HG03097 (cell line): ENCODE data around the gene UBE2M.

Source experiments
- ATAC-seq: cut with Tn5 transposase; IDR thresholded peaks from one replicate; pipeline ENCODE4 v1.9.1; 2021; ENCODE audit not compliant: unreplicated experiment, low FRiP score

The UBE2M gene

DNA sequence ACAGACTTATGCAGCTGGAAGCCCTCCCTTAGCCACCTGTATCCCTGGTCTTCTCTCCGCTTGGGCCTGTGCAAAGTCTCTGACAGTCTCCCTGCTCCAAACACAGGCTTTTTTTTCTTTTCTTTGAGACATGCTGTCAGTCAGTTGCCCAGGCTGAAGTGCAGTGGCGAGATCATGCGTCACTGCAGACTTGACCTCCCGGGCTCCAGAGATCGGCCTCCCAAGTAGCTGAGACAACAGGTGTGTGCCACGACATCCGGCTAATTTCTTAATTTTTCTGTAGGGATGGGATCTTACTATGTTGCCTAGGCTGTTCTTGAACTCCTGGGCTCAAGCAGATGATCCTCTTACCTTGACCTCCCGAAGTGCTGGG is 13.2 kb upstream of the UBE2M start:
- ATAC-seq: no peak

DNA sequence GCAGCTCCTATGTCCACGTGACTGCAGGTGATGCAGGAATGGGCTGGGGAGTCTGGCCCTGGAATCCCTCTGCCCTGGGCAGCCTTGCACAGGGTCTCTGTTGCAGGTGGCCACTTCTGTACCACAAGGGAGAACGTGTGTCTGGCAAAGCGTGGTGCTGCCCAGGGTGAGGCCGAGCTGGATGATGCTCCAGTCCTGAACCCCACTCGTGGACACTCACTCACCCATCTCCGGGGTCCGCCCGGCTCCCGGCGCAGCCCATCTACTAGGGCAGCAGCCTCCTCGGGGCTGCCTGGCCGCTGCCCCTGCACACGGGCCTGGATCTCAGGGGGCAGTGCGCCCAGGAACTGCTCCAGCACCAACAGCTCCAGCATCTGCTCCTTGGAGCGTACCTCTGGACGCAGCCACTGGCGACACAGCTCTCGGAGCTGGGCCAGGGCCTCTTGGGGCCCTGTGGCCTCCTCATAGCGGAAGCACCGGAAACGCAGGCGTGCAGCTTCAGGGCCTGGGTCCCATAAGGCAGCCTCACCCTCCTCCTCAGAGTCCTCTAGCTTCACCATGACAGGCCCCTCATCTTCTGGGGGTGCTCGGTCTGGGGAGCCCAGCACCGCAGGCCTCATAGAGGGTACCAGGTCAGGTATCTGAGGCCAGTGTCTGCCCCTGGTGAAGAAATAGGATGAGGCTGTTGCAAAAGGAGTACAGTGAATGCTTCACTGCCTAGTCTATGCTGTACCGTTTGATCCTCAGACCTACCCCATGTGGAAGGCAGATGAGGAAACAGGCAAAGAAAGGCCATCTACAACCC is 12.6 kb upstream of the UBE2M start:
- ATAC-seq: no peak

DNA sequence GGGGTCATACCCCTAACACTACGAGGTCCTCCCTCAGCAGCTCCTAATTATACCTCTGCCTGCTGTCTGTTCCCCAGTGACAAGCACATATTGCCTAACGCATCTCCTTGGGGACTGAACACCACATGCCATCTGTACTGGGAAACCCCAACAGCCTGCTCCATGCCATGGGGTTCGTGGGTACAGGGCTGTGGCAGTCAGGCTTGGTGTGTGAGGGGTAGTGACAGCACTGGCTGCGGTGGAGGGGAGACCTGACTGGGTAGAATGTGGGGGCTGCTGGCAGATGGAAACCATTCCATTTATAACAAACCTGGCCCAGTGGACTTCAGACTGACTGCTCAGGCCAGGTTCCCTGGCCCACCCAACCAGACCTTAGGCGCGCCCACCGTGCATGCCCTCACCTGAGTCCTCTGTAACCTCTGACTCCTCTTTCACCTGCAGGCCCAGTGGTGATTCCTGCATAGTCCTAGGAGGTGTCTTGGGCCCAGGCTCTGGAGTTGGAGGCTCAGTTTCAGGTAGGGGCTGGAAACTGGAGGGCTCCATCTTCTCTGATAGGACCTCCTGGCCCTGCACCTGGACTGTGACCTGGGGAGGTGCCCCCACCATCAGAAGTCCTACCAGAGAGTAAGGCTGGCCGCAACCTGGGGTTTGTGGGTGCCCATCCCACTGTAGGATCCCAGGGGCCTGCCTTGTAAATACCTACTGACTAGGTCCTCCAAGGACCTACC is 11.7 kb upstream of the UBE2M start:
- ATAC-seq: no peak

DNA sequence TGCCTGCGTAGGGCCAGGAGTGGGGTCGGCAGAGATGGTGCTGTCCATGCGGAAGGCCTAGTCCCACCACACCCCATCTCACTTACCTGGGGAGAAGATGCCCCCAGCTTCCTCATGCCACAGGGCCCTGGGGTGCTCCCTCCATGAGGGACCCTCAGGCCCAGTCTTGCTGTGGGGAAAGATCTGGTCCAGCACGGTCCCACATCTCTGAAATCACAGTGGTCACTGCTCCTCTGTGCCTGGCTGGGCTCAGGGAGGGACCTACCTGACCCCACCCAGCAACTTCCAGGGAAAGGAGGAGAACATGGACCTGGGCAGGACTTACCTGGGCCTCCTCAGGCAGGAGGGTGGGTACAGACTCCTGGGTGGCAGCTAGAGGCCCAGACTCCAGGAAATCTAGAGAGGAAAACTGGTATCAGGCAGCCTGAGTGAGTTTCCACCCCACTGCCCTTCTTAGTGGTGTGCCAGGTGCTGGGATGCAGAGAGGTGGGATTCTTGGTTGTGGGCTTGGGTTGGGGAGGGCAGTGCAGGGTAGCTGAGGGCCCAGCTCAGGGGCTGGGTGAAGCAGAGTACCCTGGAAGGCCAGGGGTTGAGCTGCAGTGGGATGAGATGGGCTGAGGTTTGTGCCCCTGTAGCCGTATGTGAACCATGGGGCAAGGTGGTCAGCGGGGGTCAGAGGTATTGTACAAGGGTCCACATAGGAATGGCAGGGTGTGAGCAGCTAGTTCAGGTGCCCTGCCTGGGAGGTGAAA is 11.0 kb upstream of the UBE2M start:
- ATAC-seq: no peak

DNA sequence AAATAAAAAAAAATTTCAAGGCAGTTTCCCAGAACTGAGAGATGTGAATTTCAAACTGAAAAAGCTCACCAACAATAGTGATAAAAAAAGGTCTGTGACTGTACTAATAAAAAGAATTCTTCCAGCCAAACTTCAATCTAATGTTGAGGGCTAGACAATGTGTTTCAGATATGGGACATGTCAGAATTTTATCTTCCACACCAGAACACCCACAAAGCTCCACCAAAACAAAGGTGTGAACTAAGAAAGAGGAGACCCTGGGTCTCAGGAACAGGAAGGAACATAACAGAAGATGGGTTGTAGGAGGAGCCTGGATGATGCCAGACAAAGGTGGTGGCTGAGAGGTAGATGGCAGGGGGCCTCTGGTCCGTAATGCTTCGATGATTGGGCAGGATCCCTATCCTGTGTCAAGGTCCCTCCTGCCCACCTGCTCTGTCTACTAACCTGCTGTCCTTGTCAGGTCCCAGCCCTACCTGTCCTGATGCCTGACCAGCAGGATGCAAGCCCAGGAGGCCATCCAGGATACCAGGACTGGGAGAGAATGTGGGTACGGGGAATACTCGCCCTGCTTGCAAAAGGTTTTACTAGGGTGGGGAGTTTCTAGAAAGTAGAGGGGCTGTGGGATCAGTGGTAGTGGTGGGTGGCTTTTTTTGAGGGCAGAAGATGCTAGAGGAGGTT is 10.2 kb upstream of the UBE2M start:
- no peak for ATAC-seq

DNA sequence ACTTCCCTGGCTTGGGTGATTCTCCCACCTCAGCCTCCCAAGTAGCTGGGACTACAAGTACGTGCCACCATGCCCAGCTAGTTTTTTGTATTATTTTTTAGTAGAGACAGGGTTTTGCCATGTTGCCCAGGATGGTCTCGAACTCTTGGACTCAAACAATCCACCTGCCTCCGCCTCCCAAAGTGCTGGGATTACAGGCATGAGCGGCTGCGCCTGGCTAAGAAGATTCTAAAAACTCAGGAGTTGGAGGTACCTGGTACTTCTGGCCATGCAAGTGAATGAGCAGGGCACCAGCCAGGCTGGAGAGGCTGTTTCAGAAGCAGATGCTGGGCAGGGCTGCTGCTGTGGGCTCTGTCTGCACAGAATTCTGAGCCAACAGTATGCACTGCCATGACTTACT is 8.6 kb upstream of the UBE2M start:
- no peak for ATAC-seq

DNA sequence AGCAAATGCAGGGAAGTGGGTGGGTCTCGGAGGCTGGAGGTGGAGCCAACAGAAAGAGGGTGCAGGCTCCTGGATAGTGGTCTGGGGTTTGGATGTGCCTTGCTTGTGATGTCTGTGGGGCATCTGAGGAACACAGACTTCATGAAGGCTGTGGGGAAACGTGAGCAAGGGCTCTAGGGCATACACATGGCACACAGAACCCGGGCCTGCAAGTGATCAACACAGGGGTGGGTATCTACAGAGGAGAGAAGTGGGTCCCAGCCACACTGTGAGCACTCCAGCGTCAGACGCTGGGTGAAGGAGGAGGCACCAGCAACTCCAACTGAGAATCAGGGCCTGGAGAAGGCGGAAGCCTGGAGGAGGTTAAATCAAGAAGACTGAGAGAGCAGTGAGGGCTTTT is 5.4 kb upstream of the UBE2M start:
- ATAC-seq: no peak

DNA sequence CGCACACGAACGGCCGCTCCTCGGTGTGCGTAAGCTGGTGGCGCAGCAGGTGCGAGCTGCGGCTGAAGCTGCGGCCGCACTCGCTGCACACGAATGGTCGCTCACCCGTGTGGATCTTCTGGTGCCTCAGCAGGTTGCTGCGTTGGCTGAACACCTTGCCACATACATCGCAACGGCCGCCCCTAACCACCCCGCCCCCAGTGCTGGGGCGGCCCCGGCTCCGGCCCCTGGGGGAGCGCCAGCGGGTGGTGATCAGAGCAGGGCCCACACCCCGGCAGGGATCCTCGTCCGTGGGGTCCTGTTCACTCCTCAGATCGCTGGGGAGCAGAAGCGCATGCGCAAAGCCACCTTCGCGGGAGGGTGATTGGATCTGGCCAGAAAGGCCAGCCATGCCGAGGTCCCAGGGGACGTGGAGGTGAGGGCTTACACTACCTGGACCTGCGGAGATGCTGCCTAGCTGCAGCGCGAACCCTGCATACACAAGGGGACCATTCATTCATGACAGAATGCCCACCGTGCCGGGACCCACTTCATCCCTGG is 4.7 kb upstream of the UBE2M start:
- no peak for ATAC-seq

DNA sequence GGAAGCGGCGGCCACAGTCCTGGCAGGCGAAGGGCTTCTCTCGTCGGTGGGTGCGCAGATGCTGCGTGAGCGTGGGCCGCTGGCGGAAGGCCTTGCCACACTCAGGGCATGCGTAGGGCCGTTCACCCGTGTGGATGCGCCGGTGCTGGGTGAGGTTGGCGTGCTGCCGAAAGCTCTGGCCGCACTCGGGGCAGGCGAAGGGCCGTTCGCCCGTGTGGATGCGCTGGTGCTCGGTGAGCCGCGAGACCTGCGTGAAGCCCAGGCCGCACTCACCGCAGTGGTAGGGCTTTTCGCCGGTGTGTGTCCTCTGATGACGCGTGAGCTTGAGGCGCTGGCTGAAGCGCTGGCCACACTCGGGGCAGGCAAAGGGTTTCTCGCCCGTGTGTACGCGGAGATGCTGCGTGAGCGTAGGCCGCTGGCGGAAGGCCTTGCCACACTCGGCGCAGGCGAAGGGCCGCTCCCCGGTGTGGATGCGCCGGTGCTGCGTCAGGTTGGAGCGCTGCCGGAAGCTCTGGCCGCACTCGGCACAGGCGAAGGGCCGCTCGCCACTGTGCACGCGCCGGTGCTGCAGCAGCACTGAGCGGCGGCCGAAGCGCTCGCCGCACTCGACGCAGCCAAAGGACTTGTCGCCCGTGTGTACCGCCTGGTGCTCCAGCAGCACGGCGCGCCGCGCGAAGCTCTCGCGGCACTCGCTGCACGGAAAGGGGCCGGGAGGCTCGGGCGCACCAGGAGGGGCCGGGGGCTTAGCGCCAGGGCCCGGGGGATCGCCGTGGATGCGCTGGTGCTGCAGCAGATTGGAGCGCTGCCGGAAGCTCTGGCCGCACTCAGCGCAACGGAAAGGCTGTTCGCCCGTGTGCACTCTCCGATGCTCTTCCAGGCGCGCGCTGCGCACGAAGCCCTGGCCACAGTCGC is 4.0 kb upstream of the UBE2M start:
- no peak for ATAC-seq

DNA sequence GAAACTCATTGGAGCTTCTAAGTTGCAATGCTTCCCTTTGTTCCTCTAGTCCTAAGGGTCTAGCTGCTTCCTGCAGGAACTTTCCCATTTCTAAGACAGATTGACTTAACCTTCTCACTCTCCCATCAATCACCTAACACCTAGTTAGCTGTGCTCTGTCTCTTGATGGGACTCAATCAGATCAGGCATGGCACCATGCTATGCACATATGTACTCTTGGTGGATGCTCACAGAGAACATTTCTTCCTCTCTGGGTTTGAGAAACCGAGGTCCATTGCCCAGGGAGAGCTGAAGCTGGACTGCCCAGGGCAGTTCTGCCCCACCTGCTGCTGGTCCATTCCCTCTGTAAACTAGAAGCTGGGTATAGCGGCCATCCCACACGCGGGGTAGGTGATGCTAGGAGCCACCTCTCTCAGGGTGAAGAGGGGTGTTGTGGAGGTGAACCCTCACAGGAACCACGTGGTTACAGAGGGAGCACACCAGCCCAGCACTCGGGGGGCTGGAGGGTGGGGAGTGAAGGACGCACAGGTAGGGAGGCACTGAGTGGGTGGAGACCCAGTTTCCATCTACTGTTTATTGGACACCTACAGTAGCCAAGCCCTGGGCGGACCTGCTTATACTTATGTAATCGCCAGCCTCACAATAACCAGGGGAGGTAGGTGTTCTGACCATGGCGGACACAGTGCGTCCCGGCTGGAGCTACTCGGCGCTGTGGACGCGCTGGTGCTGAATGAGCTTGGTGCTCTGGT is 3.1 kb upstream of the UBE2M start:
- no peak for ATAC-seq

DNA sequence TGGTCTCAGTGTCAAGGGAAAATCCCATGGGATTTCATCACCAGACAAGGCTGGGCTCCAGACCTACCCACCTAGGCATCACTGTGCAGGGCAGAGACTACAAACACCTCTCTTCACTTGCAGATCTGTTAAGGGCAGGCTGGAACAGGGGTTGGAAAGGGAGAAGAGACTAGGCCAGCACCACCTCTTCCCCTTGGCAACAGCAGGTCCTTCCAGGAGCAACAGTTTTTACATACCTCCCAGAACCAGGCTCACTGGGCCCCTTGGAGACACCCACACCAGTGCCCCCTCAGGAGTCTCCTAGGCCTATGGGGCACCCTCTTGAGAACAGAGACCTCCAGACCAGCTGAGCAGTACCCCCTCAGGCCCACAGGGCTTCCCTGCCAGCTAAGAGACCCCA is 2.5 kb upstream of the UBE2M start:
- ATAC-seq: no peak

DNA sequence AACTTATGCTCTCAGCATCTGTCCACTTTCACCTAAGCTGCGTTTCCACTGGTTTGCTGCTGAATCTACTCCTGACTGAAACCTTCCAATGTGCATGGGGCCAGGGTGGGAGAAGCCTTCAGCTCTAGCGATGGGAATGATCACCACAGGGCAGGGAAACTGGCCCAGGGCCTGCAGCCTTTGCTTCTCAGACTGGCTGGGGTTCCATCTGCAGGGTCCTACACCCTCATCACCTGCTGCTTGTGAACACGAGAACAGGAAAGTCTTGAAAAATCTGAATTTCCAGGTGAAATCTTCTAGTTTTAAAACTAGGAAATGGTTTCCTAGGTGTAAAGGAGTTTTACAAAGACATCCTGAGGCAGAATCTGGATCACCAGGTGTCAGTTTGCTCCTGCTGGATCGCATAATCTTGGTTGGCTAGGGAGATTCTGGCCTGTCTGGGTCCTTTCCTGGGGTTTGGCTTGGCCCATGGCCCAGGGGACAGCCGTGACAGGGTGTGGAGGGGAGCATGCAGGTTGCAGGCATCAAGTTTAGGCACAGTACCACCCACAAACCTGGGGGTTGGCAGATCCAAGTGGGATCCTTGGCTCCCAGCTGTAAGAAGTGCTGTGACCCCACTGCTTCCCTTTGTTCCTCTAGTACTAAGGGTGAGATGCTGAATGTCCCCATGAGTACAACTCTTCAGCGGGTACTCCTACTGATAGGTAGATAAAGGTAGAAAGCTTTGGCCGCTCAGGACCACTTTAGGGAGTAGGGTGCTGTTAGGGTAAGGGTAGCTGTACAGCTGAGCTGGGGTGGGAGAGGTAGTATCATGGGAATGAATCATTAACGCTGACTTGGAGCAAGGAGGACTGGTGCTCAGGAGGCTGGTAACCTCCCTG is 1.8 kb upstream of the UBE2M start:
- ATAC-seq: no peak

DNA sequence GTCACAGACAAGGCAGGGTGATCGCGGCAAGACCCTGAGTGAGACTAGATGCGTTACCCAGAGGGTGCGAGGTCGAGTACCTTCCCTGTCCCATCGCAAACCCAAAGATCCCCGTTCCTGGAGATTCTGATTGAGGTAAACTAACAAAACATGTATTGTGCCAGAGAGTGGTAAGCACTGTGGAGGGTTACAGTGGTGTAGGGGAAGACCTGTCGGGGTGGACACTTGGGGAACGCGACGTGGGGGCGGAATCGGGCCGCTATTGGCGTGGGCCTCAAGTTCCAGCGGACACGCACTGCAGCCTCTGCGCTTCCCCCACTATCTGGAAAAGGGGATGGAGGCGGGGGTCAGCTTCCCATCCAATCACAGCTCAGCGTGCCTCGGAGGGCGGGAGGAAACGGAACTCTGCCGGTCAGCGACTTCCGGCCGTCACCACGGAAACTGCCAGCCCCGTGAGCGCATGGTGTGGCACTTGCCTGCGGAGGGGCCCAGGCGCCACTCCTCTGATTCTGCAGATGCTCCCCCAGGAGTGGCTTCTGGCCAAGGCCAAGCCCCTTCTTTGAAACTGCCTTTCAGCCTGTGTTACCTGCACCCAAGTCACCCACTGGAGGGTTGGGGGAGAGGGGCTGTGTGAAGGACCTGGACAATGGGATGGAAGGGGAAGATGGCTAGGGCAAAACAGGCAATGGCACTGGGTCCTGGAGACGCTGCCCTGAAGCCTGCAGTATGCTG is 1.0 kb upstream of the UBE2M start:
- peak; percentile 12 for ATAC-seq

DNA sequence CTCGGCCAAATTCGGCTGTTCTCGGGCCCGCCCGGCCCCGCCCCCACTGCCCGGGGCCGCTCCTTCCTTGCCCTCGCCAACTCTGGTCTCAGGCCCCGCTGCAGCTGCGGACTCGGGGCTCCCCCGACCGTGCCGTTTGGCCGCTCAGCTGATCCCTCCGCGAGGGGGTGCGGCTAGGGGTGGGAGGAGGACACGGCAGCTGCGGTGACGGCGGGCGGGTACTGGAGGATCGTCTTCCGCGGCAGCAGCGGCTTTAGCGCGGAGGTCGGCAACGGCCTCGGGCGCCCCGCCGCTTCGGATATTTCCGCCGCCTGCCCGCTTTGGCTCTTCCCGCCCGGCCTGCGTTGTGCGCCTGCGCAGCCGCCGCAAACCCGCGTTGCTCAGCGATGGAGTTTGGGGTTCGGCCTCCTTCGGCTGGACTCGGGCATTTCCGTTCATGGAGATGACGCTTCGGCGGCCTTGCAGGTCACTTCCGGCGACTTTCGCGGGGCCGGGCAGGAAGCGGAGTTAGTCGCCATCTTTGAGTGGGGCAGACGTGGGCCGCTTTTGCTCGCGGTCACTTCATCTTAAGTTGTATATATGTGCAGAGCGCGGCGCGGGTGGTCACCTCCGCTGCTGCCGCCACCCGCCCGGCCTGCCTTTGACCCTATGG is 338 bp upstream of the UBE2M start:
- peak; percentile 47 for ATAC-seq

DNA sequence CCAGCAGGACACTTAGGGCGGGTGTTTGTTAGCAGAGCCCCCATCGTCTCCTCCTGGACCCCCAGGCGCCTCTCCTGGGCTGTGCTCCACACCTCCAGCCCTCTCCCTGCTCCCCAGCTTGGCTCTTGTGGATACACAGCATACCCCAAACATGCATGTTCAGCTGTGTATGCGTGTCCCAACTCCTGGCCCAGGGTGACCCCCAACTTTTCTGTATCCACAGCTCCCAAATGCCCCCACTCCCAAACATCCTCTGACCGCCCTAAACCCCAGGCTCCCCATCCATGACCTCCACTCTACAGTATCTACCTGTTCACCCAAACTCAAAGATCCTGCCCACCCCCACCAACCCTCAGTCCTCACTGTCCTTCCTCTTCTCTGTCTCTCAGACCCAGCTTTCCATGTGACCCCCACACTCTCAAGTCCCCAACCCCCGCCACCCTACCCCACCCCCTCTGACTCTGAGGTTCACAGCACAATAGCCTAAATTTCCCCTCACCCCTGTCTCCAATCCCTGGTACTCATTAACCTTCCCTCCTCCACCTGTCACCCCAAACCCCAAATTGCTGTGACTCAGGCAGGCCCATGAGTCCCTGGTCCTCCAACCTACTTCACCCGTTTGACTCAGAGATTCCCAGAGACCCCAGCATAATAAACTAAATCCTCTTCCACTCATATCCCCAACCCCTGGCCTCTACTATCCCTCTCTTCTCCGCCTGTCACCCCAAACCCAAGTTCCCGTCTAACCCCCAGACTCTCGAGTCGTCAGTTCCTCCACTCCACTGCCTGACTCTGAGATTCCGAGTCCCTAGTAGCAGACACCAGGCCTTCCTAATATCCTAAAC is 968 bp downstream of the UBE2M start:
- no peak for ATAC-seq

DNA sequence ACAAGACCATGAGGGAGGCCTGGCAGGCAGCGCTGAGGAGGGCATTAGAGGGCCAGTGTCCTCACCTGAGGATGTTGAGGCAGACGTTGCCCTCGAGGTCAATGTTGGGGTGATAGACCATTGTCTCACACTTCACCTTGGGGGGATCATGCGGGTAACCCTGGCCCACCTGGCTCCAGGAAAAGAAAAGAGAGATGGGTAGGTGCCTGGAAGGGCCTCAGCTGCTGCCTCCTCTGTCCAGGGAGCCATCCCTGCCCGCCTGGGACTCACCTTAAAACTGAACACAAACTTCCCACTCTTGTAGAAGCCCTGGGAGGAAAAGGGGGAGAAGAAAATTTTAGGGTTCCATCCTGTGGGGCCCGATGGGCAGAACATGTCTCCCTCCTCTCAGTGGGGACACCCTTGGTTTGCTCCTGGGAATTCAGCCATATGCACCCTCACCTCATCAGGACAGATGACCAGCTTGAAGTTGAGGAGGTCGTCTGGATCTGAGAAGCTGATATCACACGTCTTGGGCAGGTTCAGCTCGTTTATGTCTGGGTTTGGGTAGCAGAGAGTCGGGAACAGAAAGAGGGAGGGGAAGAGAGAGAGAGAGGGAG is 1.7 kb downstream of the UBE2M start:
- no peak for ATAC-seq
